Lower lobe of right lung (tissue), 2 donors: Measurements from ENCODE around the gene CYP4F2. TPM values are rescaled to one million over a fixed set of nuclear protein-coding genes. Genes with fewer than 3 reads are reported as not detected.
"Not testable (repeated sequence)": the region's sequence is repeated elsewhere in the genome, so short reads cannot be mapped to it uniquely, and the experiment has no call there.

Source experiments
- ATAC-seq, 2 donors: fragments of 200-7000 bp; cut with Tn5 transposase; one replicate each; pipeline ENCODE4 v1.9.1; 2020 to 2022; ENCODE audit warnings: mild to moderate bottlenecking in 2 of 2, moderate library complexity in 2 of 2
- DNase-seq: peaks from one replicate; pipeline ENCODE4 v3.0.0-alpha.2; 2020
- H3K27ac ChIP-seq: fragments of 200-600 bp; one replicate; pipeline ENCODE4 v1.8.0; 2022
- H3K27me3 ChIP-seq: fragments of 200-600 bp; one replicate; pipeline ENCODE4 v1.8.0; 2022; ENCODE audit warnings: low read depth
- H3K36me3 ChIP-seq: fragments of 200-600 bp; one replicate; pipeline ENCODE4 v1.8.0; 2022; ENCODE audit warnings: mild to moderate bottlenecking
- H3K4me1 ChIP-seq: fragments of 200-600 bp; one replicate; pipeline ENCODE4 v1.8.0; 2022
- H3K4me3 ChIP-seq: fragments of 200-600 bp; one replicate; pipeline ENCODE4 v1.8.0; 2022; ENCODE audit warnings: mild to moderate bottlenecking
- H3K9me3 ChIP-seq: fragments of 200-600 bp; one replicate; pipeline ENCODE4 v1.8.0; 2022
- intact Hi-C: fragments of 100-400 bp; cut with DNase I; formaldehyde crosslinking; loops from one replicate; pipeline ENCODE4 v1.11.0; 2022
- total RNA-seq: library from RNA; stranded (reverse); fragmentation: NEBNext Ultra II Directional; extraction: Animal tissue kit (Norgen Biotek cat#: 25700); gene quantifications from one replicate; pipeline ENCODE4 v1.2.1, GENCODE V29; 2021
- TF ChIP-seq, protein P1 (sequence below): fragments of 200-600 bp; IDR thresholded peaks from one replicate; pipeline ENCODE4 v1.8.0; 2022; ENCODE audit warnings: antibody characterized with exemption, mild to moderate bottlenecking
- donor health status: DM: no; HTN: yes; CAD: no; lungs with severe emphysema.

Gene CYP4F2
- total RNA-seq, 1 donor from 2014 or later, result not detected

GRCh38 chr19:15905026-15905425, 7.2 kb upstream of the CYP4F2 start:
- TF ChIP-seq, protein P1, sequence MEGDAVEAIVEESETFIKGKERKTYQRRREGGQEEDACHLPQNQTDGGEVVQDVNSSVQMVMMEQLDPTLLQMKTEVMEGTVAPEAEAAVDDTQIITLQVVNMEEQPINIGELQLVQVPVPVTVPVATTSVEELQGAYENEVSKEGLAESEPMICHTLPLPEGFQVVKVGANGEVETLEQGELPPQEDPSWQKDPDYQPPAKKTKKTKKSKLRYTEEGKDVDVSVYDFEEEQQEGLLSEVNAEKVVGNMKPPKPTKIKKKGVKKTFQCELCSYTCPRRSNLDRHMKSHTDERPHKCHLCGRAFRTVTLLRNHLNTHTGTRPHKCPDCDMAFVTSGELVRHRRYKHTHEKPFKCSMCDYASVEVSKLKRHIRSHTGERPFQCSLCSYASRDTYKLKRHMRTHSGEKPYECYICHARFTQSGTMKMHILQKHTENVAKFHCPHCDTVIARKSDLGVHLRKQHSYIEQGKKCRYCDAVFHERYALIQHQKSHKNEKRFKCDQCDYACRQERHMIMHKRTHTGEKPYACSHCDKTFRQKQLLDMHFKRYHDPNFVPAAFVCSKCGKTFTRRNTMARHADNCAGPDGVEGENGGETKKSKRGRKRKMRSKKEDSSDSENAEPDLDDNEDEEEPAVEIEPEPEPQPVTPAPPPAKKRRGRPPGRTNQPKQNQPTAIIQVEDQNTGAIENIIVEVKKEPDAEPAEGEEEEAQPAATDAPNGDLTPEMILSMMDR, result no peak
- Histone ChIP-seq H3K27ac (no peak overlapping the region), H3K4me3 (no peak overlapping the region), H3K27me3 (peaks cover 8% of the 10 kb centered on the region), H3K36me3 (no peaks in the 10 kb centered on the region), H3K9me3 (no peaks in the 10 kb centered on the region), H3K4me1 (no peaks in the 10 kb centered on the region)
- no peak for DNase-seq
- intact Hi-C loops, result no loop called here
- no peak for ATAC-seq

- DNase-seq, H3K27me3 ChIP-seq, H3K27ac ChIP-seq, H3K4me1 ChIP-seq, H3K9me3 ChIP-seq, intact Hi-C loops, ATAC-seq, H3K36me3 ChIP-seq, H3K4me3 ChIP-seq: not testable (repeated sequence)
Measured at GRCh38 chr19:15902898-15903297, 5.0 kb upstream of the CYP4F2 start.

GRCh38 chr19:15902254-15902653, 4.4 kb upstream of the CYP4F2 start:
- Histone ChIP-seq H3K36me3 (no peaks in the 10 kb centered on the region), H3K4me1 (no peaks in the 10 kb centered on the region), H3K27me3 (peaks cover 9% of the 10 kb centered on the region), H3K9me3 (no peaks in the 10 kb centered on the region), H3K4me3 (no peak overlapping the region), H3K27ac (no peak overlapping the region)
- ATAC-seq, result no peak
- TF ChIP-seq, protein P1, result no peak
- intact Hi-C loops, result no loop called here
- no peak for DNase-seq

DNA sequence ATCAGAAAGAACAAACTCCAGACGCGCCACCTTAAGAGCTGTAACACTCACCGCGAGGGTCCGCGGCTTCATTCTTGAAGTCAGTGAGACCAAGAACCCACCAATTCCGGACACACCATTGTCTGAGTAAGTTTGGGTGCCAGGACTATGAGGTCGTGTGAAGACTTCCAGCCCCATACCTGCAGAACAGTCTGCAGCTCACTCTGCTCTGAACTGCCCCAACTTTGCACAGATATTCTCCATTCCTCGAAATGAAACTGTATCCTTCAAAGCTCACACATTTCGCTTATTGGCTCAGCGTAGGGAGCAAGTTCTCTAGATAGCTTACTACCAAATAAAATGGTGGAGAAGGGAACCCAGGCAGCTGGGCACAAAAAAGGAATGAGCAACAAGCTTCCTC, 2.6 kb upstream of the CYP4F2 start:
- Histone ChIP-seq H3K9me3 (no peaks in the 10 kb centered on the region), H3K4me3 (no peak overlapping the region), H3K4me1 (no peaks in the 10 kb centered on the region), H3K27me3 (peaks cover 9% of the 10 kb centered on the region), H3K36me3 (no peaks in the 10 kb centered on the region), H3K27ac (no peak overlapping the region)
- DNase-seq, result no peak
- no peak for ATAC-seq
- TF ChIP-seq, protein P1, result no peak
- intact Hi-C loops, result no loop called here

DNA sequence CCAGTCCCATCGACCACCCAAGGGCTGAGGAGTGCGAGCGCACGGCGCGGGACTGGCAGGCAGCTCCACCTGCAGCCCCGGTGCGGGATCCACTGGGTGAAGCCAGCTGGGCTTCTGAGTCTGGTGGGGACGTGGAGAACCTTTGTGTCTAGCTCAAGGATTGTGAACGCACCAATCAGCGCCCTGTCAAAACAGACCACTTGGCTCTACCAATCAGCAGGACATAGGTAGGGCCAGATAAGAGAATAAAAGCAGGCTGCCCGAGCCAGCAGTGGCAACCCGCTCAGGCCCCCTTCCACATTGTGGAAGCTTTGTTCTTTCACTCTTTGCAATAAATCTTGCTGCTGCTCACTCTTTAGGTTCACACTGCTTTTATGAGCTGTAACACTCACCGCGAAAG, 2.2 kb upstream of the CYP4F2 start:
- DNase-seq, intact Hi-C loops, H3K27me3 ChIP-seq, H3K4me1 ChIP-seq, H3K9me3 ChIP-seq, H3K27ac ChIP-seq, H3K4me3 ChIP-seq, ATAC-seq, H3K36me3 ChIP-seq: not testable (repeated sequence)

- H3K27ac ChIP-seq, ATAC-seq, H3K36me3 ChIP-seq, H3K27me3 ChIP-seq, intact Hi-C loops, H3K4me3 ChIP-seq, H3K4me1 ChIP-seq, H3K9me3 ChIP-seq, DNase-seq: not testable (repeated sequence)
Measured at GRCh38 chr19:15899561-15899960, 1.7 kb upstream of the CYP4F2 start.

DNA sequence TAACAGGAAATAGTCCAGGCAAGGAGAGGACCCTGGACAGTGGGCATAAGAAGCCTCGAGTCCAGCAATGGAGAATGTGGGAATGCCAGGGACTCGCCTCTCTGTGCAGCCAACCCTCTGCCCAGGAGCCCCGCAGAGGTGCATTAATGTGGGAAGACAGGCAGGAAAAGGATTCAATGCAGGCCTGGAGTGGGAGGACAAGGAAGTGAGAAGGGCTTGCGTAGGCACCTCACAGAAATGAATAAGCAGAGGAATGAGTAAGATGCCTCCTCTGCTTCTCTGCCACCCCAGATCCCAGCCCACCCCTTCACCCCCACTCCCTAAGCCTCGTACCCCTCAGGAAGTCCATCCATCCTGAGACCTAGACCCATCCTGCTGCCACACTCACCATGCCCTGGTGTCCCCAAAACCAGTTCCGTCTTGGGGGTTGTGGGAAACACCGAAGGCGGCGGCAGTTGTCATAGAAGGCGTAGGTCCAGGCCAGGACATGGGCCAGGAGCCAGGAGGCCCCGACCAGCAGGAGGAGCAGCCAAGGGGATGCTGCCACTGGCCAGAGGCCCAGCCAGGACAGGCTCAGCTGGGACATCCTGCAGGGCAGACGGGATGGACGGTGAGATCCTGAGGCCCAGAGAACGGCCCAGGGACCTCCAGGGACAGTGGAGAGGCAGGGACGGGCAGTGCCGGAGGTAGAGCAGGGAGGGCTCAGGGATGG, 692 bp downstream of the CYP4F2 start:
- DNase-seq, result no peak
- H3K4me3 ChIP-seq, result no peak overlapping the region
- intact Hi-C loops, result no loop called here
- no peak for ATAC-seq
- TF ChIP-seq, protein P1, result no peak
- H3K27me3 ChIP-seq, result peaks cover 9% of the 10 kb centered on the region
- H3K36me3 ChIP-seq, result no peaks in the 10 kb centered on the region
- H3K27ac ChIP-seq, result no peak overlapping the region
- H3K4me1 ChIP-seq, result no peaks in the 10 kb centered on the region
- H3K9me3 ChIP-seq, result no peaks in the 10 kb centered on the region
